ENCODE data around the gene CHCHD6.

Gene CHCHD6

DNA sequence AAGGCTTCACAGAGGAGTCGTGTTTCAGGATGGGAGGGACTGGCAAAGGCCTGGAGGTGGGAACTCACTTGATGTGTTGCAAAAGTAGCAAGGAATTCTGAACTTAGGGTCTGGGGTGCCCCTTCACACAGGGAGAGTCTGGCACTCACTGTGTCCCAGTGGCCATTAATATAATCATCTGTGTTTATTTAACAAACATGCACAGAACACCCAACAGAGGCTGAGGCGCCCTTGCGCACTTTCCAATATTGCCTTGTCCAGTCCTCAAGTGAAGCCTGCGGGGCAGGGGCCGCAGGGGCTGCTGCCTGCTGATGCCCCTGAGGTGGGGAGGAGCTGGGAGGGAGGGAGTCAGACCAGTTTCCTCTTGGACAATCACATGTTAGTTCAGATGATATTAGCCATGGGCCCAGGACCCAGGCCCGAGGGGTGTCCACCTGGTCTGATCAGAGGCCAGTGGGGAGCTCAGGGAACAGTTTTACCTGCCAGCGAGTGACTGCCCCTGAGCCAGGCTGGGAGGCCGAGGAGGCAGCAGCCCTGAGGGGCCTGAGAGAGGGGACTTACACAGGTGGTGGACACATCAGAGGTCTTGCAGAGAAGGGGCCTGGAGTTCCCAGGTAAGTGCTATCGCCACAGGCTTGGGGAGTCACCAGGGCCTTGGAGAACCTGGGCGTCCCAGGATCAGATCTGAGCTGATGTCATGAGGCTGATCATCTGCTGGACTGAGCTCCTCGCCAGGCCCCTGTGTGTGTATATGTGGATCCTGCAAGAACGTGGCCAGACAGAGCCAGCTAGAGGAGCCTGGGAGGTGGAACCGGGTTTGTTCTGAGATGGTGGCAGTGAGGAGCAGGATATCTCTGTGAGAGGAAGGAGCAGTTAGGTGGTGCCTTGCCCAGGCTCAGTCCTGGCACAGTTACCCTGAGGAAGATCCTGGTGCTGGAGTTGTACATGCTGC lies 35.3 kb upstream of the CHCHD6 start:
- DNase-seq = no peak

- DNase-seq = no peak
Observed at GRCh38 chr3:126671521-126671920, 32.5 kb upstream of the CHCHD6 start.

- no peak for DNase-seq
Observed at GRCh38 chr3:126672340-126672739, 31.7 kb upstream of the CHCHD6 start.

DNA sequence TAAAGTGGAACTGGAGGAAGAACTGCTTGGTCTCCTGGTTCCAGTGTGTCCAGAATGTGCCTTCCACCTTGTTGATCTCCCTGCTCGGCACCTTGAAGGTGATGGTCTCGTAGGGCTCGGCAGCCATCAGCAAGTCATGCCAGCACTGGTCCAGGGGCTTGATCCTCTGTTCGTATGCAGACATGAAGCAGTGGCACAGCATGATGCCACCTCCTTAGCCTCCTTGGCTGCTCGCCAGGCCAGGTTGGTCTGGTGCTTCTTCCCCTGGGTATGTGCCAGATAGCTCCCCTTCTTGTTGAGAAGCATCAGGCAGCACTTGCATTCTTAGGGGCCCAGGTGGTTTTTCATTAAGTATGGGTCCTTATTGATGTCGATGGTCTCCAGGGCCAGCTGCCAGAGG lies 31.3 kb upstream of the CHCHD6 start:
- no peak for DNase-seq

DNA sequence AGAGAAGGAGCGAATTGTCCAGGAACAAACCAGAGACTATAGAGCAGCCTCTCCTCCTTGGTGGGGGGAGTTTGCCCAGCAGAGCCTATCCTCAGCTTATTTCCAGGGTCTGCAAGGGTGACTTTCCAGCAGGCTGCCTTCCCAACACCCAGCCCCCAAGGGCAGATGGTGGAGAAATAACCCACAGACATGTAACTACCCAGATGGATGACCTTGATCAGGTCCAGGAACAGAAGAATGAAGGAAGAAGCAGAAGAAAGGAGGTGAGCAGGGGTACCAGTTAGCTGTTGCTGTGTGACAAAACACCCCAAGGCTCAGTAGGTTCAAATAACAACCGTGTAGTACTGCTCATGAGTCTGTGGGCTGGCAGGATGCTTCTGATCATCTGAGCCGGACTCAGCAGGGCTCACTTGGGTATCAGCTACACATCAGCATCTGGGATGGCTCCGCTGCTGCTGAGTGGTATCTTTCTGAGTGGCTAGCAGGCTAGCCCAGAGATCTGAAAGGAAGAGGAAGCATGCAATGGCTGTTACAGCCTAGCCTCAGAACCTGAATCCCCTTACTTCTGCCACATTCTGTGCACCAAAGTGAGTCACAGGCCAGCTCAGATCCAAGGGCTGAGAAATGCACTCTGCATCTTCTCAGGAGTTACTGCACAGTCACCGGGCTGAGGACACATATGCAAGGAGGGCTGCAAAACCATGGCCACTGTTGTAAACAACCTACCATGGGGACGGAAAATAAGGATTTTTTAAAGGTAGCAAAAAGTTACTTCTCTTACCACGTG lies 26.9 kb upstream of the CHCHD6 start:
- DNase-seq = no peak

DNA sequence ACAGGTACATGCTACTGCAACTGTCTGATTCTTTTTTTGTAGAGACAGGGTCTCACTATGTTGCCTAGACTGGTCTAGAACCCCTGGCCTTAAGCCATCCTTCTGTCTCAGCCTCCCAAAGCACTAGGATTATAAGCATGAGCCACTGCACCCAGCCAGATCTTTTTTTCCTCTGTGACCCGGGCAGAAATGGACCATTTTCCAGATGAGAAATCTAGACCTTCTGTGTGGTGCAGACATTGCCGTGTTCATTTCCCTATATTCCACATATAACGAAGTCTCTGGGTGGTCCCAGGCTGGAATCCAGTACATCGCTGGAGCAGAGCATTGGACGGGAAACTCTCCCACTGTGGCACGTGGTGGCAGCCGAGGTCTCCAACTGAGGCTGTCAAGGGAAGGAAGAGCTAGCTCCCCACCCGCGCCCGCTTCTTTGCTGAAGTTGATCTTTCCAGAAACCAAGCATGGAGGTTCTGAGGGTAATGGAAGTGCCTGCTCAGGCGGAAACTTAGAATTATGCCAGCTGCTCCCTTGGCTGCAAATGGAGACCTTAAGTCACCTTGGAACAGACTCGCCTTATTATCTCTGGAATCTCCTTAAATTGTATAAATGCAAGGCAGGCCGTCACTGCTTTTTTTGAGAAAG lies 26.1 kb upstream of the CHCHD6 start:
- no peak for DNase-seq

DNA sequence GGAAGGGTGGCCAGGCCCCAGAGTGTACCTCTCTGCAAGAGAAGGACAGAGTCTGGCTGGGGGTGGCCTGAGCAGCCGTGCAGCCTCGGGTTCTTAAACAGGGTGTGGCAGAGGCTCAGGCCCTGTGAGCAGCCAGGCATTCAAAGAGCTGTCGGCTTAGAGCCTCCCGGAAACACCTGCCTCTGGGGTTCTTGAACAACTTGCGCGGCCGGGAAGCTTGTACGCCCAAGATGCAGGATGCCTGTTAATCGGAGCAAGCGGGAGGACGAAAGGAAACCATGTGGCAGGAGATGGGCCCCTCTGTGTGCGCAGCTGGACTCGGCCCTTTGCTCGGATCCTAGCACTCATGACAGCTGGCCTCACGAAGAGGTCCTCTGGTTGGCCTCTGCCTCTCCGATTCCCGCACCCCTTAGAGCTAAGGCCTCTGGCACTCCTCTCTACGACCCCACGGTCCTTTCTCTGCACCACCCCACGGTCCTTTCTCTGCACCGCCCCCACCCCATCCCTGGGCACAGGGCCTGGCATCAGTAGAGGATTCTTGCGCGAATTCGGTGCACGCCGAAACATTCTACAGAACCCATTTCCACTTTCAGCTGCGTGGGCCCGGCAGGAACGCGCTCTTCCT lies 25.2 kb upstream of the CHCHD6 start:
- no peak for DNase-seq

DNA sequence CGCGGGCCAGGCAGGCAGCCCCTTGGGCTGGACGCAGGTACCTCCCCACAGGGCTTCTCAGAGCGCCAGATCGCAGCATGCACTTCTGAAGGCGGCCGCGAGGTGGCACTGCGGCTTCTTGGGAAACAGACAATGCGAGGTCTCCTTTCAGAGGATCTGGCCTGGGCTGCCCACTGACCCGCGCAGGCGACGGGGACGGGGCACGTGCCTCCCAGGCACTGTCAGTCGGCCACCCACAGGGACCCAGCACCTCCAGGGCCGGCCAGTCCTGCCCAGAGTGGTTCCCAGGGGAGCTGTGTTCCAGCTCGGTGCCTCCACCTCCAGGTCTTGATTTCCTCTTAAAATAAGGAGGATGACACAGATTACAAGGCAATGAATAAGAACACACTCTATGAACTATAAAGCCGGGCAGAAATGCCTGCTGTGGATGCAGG lies 24.7 kb upstream of the CHCHD6 start:
- DNase-seq = peak; percentile 58

- DNase-seq = no peak
Observed at GRCh38 chr3:126679831-126680666, 24.0 kb upstream of the CHCHD6 start.

GRCh38 chr3:126680667-126681055 lies 23.4 kb upstream of the CHCHD6 start:
- DNase-seq = no peak

- no peak for DNase-seq
Observed at GRCh38 chr3:126682009-126682408, 22.0 kb upstream of the CHCHD6 start.

DNA sequence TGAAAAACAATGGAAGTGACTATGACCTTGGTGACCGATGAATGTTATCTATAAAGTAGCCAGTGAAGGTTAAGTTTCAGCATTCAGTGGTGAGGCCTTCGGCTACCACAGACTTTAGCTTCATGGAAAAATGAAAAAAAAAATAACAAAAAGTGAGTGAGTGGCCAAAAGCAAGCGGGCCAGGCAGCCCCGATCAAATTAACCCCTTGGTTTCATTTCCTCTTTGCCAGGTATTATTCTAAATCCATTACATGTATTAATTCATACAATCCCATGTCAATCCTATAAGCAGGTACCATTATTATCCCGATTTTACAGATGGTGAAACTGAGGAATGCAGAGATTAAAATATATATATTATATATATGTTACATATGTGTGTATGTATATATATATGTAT lies 21.0 kb upstream of the CHCHD6 start:
- no peak for DNase-seq

DNA sequence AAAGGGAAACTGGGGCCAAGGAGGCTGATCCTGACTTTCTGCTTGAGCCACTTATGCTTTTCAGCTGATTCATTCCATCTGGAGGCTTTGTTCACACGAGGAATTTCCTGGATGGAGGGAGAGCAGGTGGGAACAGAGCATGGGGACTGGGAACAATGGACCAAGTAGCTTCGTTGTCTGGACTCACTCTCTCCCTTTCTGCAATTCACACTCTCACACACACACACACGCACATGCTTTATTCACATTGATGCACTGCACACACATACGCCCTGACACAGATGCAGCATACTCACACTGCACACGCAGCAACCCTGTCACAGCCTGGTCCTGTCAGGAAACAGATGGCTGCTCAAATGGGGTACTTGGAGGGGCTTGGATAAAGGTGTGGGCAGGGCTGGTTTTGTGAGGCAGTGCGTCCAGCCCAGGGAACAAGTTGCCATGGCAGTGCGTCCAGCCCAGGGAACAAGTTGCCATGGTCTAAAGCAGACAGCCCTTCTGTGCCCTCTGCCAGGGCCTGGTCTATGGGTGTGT lies 19.8 kb upstream of the CHCHD6 start:
- no peak for DNase-seq

DNA sequence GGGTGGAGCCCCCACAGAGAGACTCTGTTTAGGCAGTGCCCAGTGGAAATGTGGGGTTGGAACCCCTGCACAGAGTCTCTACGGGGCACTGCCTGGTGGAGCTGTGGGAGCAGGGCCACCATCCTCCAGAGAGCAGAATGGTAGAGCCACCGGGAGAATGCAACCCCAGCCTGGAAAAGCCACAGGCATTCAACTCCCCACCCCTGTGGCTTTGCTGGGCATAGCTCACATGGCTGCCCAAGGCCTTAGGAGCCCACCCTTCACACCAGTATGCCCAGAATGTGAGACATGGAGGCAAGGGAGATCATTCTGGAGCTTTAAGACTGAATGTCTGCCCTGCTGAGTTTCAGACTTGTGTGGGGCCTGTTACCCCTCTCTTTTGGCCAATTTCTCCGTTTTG lies 19.0 kb upstream of the CHCHD6 start:
- DNase-seq = no peak

- no peak for DNase-seq
Observed at GRCh38 chr3:126685493-126685892, 18.5 kb upstream of the CHCHD6 start.

DNA sequence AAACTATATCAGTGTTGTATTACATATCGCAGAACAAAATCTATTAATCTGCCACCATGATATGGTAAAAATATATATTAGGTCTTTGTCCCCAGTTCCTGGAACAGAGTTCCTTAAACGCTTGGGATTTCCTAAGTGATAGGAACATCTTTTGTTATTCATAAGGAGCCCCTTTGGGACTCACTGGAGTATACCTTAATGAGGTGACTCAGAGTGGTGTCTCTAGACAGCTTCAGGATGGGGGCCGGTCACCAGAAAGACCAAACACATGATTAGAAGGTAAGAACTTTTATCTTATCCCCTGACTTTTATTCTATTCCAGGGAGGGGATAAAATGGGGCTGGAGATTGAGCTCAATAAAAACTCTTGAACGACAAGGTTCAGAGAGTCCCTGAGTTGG lies 12.3 kb upstream of the CHCHD6 start:
- no peak for DNase-seq

DNA sequence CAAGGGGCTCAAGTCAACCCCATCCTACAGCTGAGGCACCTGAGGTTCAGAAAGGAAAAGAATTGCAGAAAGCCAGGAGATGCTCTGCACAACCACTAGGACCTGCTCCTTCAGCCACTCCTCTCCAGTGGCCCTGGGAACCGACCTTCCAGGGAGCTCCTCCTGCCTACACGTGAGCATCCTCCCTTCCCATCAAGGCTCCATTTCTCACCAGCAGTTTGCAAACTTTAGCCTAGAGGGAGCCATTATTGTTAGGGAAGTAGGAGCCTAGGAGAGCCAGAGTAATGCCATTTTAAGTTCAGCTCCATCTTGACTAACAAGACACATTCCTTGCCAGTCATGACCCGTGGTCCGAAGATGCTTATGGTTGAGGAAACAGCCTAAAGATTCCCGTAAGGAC lies 11.2 kb upstream of the CHCHD6 start:
- DNase-seq = no peak

GRCh38 chr3:126693921-126694320 lies 10.1 kb upstream of the CHCHD6 start:
- DNase-seq = no peak

DNA sequence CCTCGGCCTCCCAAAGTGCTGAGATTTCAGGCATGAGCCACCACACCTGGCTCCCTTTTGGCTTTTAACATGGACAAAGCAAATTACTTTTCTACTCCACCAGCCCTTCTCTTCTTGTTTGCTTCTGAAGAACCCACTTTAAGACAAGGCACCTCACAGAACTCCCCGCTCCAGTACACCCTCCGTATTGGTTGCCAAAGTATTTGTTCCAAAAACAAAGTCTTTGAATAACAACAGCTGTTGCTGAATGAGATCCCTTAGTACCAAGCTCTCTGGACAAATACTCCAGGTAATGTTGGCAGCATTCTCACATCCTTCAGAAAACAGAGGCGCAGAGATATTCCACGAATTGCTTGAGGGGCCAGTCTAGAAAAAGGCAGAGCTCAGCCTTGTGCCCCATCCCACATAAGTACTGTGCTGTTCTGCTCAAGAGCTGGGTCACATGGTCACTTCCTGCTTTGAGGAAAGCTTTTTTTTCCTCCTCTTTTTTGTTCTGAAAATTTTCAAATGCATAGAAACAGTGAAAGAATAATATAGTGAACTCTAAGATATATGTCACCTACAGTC lies 7.3 kb upstream of the CHCHD6 start:
- no peak for DNase-seq

GRCh38 chr3:126699011-126699410 lies 5.0 kb upstream of the CHCHD6 start:
- DNase-seq = no peak

- no peak for DNase-seq
Observed at GRCh38 chr3:126704494-126705214, 614 bp downstream of the CHCHD6 start.
